Measurements from ENCODE around the gene TMSB10.
"Not testable (repeated sequence)": the region's sequence is repeated elsewhere in the genome, so short reads cannot be mapped to it uniquely, and the experiment has no call there.

The TMSB10 gene

GRCh38 chr2:84940831-84941412 is 35.5 kb downstream of the TMSB10 start:
- peak; percentile 49 for DNase-seq

GRCh38 chr2:84942166-84942565 is 36.7 kb downstream of the TMSB10 start:
- DNase-seq, result no peak

- DNase-seq, result no peak
These were observed 37.5 kb downstream of the TMSB10 start for GRCh38 chr2:84942964-84943421.

- DNase-seq, result no peak
These were observed 38.9 kb downstream of the TMSB10 start for GRCh38 chr2:84944295-84944909.

GRCh38 chr2:84945838-84946203 is 40.4 kb downstream of the TMSB10 start:
- DNase-seq, result not testable (repeated sequence)

GRCh38 chr2:84946204-84947009 is 41.0 kb downstream of the TMSB10 start:
- DNase-seq, result peak; percentile 76

GRCh38 chr2:84947010-84947593 is 41.6 kb downstream of the TMSB10 start:
- DNase-seq, result no peak

- DNase-seq, result no peak
These were observed 48.1 kb downstream of the TMSB10 start for GRCh38 chr2:84953535-84953934.

- no peak for DNase-seq
These were observed 48.9 kb downstream of the TMSB10 start for GRCh38 chr2:84954329-84954728.

All from hematopoietic multipotent progenitor cell treated with erythropoietin and hydrocortisone succinate and interleukin-3 and kit ligand, for 4 days (in vitro differentiated cells).